HG02870 (cell line): ENCODE measurements around the gene HSDL1.
"Not testable (repeated sequence)": the region's sequence is repeated elsewhere in the genome, so short reads cannot be mapped to it uniquely, and the experiment has no call there.

Experiments used
- ATAC-seq: cut with Tn5 transposase; IDR thresholded peaks from one replicate; pipeline ENCODE4 v1.9.1; 2021; ENCODE audit warnings: mild to moderate bottlenecking, moderate library complexity; ENCODE audit not compliant: unreplicated experiment

The HSDL1 gene

DNA sequence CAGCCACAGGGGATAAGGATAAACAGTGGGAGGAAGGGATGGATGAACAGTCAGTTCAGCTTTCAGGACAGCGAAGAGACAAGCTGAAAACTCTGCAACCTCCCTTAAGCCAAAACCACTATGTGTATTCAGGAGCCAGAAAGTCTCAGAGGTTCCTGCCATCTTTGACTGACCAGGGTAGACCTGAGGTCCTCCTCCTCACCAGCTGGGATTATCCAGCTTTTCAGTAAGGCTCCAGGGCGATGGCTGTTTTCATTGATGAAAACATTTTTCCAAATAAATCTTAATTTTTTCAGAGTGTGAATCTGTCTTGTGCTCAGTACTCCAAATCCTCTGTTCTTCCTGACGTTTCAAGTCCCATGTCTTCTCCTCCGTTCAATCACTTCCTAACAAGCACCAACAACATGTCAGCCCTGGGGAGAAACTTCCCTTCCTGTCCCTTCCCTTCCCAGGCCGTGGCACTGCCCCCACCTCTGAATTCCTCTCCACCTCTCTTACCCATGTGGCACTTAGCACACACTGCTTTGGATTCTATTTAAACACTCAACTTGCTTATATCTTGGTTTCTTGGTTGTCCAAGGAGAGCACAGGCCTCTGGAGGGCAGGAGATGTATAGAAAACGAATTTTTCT lies 5.2 kb downstream of the HSDL1 start:
- ATAC-seq: no peak

DNA sequence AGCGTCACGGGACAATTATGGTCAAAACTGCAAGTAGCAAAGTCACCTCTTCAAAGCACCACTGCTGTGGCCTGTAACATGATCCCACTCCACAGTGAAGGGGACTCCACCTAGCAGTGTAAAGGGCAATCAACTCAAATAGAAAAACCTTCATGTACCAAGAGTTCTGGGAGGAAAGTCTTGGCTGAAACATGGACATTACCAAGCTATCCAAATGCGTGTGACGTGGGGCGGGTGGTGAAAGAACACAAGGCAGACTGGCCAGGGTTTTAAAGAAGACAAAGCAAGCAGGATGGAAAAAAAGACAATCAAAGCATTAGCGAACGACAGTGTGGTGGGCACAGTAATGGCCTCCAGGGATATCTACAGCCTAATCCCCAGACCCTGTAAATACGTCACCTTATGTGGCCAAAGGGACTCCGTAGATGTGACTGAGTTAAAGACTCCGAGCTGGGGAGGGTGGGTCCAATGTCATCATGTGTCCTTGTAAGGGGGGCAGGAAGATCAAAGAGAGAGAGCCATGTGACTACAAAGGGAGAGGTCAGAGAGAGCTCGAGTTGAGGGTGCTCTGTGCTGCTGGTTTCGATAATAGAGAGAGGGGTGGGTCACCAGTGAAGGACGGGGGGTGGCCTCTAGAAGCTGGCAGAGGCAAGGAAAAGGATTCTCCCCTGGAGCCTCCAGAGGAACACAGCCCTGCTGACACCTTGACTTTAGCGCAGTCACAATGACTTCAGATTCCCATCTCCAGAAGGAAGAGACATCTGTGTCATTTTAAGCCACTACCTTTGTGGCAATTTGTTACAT lies 6.0 kb downstream of the HSDL1 start:
- peak; percentile 93 for ATAC-seq

DNA sequence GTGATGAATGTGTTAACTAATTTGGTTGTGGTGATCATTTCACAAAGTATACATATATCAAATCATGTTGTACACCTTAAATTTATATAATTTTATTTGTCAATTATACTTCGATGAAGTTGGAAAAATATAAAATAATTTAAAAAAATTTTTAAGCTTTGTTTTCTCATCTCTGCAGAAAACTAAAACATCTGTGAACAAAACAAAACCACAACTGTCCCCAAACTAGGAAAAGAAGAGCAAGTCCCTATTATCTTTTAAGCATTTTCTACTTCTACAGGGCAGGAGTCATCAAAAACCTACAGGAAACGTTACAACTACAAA lies 6.5 kb downstream of the HSDL1 start:
- ATAC-seq: no peak

DNA sequence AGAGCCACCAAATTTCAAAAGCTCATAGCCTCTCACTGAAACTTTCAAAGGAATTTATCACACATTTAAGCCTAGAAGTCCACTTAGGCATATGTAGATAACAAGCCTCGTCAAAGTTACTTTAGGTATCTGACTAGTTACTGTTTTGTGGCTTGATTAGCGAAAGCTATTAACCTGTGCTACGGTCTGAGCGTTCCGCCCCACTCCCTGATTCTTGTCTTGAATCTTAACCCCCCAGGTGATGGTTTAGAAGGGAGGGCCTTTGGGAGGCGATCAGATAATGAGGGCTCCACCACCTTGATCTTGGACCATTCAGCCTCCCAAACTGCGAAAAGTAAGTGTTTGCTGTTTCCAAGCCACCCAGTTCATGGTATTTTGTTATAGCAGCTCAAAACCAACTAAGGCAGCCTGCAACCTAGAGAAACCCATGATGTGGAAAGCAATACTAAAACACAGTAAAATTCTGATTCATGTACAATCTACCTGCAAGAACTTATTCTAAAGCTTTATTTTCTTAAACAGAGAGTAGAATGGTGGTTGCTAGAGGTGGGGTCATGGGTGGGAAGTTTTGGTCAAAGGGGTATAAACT lies 7.1 kb downstream of the HSDL1 start:
- no peak for ATAC-seq

DNA sequence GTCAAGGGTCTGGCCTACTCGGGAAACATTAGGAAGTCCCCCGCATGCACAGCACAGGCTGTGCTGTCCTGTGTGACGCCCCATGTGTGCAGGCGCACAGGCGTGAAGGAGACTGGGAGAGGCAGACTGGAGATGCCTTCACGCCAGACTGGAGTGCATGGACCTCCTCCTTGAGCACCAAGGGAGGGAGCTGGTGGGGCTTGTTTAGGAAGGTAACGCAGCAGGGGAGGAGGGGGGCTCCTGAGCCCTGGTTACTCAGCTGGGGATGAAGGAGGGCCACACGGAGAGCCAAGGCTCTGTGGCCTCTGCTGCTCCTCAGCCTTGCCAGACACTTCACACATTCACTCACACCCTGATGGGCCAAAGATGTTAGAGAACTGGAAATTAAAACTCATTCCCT lies 7.7 kb downstream of the HSDL1 start:
- ATAC-seq: no peak

DNA sequence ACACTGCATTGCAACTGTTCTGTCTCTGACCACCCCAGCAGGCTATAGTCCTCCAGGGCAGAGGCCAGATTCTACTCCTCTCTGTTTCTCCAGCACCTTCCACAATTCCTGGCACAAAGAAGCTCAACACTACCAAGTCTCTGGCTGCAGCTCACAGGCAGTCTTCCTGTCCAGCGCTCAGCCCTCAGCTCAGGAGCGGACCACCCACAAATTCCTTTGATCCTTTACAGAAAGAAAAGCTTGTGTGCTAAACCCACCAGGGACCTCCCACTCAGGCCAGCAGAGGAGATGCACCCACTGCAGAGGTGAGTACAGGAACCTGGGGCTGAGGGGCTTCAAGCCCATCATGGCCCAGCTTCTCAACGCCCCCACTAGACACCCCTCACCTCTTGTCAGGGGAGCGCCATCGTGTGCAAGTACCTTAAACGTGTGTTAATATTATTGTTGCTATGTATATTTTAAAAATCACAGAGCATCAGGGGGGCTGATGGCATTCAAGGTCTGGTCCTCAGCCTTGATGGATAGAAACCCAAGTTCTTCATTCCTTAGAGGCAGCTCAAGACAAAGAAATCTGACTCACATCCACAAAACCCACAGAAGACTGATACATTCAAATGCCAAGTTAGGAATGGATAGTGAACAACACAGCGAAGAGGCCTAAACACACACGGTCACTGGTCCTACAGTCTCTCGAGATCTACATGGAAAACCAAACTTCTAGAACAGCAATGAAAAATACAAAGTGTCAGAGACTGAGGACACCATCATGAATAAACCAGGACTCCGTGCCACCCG lies 8.4 kb downstream of the HSDL1 start:
- ATAC-seq: no peak

DNA sequence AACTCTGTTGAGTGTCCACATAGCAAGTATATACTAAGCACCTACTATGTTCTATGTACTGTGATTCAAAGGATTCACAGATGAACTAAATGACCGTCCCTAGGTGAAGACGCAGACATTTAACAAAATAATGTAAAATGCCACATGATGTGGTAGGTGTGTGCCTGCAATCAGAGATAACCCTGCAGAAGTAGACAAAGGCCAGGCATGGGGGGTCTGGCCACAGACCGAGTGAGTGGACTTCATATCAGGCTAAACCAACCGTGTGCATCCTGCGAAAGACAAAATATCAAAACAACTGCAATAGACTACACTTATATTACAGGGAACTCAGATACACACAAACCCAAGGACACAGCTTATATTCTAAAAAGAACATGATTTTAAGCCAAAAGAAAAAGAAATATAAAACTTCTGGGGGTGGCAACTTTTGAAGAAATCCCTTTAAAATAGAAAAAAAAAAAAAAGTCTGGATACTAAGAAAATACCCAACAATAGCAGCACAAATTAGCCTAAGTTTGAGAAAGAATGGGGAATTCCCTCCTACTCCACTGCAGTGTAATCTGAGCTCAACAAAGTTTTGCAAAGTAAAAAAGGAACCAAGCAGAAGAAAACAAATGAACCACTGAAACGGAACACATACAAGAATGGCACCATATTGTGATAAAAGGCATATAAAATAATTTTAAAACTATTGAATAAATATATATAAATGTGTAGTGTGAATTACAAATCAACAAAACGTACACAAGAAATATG lies 12.3 kb downstream of the HSDL1 start:
- ATAC-seq: no peak

DNA sequence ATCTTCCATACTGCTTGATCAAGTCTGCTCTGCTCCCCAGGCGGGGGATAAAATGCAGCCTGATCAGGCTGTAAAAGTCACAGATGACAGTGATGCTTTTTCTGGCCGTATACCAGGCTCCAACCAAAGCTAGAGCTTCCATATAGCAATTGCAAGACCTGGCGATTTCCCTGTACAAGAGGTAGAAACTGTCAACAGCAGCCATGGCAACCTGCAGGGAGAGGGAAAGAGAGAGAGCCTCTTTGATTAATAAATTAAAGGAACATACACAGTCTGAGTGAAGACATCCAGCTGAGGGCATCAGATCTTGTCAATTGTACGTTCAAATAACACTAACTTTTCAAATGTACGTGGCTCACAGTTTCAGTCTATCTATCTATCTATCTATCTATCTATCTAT lies 13.9 kb downstream of the HSDL1 start:
- ATAC-seq: no peak

DNA sequence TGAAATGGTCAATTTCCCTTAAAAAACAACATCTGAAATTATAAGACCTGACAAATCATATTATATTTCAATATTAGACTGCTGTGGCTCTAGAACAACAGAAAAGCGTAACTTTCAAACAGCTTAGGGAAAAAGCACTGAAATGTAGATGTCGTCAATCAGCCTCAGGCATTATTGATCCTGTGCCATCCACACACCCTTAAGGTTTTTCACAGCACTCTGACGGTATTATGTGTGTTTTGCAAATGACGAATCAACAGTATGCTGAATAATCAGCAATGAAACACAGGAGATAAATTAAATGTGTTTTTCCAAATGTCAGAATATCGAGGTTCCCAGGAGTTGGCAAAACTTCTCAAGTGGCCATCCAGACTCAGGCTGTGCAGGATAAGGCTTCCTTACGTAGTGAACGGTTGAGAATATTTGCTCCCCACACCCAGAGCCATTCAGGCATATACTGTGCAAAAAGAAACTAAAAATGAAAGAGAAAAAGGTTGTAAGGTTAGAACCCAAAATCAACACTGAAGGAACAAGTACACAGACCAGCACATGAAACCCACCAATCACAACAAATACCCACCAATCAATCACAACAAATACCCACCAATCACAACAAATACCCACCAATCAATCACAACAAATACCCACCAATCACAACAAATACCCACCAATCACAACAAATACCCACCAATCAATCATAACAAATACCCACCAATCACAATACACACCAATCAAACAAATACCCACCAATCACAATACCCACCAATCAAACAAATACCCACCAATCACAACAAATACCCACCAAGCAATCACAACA lies 20.5 kb downstream of the HSDL1 start:
- ATAC-seq: no peak

DNA sequence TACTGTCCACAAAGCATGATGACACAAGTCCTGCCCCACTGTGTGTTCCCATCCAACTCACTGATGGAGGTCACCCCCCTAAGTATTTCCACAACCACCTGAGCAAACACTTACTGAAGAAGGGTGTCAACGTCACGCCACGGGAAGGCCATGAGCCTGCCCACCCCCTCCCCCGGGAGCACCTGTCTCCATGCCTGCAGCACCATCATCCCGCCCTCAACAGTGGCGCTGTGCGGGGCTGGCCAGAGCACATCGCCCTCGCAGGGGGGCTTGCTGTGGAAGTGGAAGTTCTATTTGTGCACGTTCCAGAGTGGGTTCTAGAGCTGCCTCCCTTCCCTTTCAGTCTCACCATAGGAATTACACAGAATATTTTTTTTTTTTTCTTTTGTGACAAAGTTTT lies 24.0 kb downstream of the HSDL1 start:
- ATAC-seq: no peak

DNA sequence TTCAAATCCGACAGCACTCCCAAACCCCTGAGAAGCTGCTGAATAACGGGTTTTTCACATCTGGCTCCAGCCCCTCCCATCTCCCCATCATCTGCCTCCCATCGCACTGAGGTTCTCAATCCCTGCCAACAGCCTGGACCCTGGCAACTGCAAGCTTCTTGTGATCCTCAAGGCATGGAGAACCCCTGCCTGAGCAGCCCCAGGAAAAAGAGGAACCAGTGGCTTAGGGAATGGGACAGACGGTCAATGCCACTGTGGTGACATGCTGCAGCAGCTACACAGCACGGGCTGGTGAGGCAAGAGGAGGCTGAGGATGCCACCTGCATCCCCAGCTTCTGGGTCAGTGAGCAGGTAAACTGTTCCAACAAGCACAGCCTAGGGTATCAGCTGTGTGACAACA lies 25.0 kb downstream of the HSDL1 start:
- ATAC-seq: no peak

DNA sequence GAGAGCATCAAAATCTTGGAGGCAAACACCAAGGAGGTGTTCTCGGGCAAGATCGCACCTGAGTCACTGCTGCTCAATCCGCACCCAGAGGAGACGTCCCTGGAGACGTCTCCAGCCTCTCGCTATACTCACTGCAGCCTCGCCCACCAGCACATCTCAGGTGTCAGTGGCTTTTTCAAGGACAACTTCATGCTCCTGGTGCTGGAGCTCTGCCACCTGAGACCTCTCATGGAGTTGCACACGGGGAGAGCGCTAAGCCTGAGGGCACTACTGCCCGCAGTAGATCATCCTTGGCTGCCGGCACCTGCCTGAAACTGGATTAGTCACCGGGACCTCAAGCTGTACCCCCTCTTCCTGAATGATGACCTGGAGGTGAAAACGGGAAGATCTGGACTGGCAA lies 25.6 kb downstream of the HSDL1 start:
- ATAC-seq: no peak

DNA sequence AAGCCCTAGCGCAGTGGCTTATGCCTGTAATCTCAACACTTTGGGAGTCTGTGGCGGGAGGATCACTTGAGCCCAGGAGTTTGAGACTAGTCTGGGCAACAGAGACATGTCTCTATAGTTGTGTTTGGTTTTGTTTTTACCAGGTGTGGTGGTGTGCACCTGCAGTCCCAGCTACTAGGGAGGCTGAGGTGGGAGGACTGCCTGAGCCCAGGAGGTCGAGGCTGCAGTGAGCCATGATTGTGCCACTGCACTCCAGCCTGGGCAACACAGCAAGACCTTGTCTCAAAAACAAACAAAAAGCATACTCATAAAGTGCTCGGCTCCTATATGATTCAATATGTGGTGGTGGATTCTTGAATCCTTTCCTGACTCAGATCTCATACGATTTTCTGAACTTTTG lies 26.7 kb downstream of the HSDL1 start:
- ATAC-seq: not testable (repeated sequence)

DNA sequence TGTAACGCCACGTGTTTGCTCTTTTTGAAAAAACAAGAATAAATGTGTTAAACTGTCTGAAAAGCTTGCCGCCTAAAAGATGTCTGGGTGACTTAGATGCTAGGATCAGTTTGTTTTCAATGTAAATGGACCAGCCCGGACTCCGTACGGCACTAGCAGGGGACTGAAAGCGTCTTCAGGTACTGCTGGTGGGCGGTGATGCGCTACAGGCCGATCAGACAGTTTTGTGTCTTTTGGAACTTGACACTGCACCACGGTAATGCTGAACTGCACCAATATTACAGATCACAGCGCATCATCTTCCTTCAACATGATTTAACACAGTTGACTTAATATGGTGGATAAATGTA lies 27.5 kb downstream of the HSDL1 start:
- no peak for ATAC-seq

DNA sequence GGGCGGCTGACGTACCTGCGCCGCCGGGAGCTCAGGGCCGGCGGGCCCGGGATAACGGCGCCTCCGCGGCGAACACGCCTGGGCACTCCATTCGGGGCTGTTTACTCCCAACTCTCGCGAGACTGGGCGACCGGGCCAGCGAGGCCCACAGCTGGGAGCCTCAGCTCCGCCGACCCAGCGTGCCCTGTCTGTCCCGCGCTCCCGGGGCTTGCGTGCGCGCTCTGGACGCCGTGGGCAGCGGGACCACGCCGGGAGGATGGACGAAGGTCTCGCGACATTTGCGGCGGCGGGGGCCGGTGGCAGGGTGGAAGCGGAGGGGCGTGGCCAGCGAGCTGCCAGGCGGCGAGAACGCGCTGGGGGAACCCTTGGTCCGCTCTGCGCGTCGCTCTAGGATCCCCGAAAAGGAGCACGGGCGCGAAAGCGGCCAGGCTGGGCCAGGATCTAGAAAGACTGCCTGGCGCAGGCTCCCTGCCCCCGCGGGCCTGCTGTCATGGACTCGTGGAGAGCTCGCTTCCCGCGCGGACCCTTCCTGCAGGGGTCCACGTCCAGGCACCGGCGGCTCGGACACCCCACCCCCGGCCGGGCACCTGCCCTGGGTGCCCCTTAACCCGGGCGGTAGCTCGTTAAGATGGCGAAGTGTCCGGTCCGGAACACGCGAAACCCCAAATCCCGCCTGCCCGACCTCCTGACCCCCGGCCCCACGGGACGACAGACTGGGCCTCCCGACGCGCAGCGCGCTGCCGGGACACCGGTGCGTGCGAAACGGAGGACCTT lies 28.1 kb downstream of the HSDL1 start, which contains the start of gene MBTPS1:
Gene MBTPS1, minus strand, starts transcription at position 223 of the 774 bp plus-strand sequence. CDS start 15,159 bp downstream, outside the sequence.
- ATAC-seq: peak; percentile 82

DNA sequence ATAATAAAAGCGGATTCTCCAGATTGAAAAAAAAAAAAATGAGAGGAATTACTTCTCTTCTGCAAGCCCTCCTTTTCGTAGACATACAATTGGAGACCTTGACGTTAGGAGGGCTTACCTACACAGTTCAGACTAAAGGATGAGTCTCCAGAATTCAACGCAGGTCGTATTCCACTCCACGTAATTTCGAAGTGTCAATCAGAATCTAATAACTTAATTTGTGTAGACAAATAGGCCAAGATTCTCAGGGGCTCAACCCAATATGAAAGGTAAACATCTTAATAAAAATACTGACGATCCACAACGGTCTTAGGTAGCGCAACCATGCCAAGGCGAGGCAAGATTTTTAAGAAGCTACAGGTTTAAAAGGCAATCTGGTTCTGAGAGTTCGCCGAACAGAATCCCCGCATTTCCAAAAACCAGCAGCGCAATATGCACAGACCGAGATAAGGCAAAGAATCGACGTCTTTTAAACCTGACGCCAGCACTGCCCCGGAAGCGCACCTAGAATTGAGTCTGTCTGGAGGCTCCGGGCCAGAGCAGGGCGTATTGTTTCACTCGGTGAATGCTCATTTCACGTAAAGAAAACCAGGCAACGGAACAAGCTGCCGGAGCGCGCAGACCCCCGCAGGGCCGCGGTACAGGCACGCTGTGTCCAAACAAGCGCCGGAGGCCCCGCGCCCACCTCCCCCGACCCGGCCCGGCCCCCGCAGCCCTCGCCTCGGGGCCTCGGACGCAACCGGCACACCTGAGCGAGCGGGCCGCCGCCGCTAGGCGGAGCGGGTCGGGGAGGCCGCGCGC lies 28.9 kb downstream of the HSDL1 start:
- ATAC-seq: peak; percentile 33

DNA sequence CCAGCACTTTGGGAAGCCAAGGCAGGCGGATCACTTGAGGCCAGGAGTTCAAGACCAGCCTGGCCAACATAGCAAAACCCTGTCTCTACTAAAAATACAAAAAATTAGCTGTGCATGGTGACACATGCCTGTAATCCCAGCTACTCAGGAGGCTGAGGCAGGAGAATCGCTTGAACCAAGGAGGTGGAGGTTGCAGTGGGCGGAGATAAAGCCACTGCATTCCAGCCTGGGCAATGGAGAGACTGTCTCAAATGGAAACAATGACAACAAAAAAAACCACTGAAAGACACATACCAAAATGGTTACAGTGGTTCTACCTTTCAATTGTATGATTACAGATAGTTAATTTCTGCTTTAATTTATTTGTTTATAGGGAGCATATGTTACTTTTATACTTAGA lies 33.0 kb downstream of the HSDL1 start:
- not testable (repeated sequence) for ATAC-seq

DNA sequence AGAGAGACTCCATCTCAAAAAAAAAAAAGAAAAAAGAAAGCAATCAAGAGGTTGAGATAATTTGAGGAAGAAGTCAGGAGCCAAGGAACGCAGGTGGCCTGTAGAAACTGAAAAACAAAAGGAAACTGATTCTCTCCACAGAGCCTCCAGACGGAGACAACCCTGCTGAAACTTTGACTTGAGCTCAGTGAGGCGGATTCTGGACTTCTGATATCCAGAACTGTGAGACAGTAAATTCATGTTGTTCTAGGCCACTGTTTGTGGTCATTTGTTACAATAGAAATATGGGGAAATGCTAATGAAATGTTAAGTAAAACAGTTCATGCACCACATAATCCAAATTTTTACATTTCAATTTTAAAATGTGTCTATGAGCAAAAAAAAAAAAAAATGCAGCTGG lies 33.5 kb downstream of the HSDL1 start:
- ATAC-seq: no peak
